ENCODE results near the gene PROM2. TPM values are rescaled to one million over a fixed set of nuclear protein-coding genes. Genes with fewer than 3 reads are reported as not detected.

Gene PROM2
- total and polyA plus RNA-seq, 4 experiments from 2014 or later, result 0.87 to 1.1 TPM; not detected in 2

DNA sequence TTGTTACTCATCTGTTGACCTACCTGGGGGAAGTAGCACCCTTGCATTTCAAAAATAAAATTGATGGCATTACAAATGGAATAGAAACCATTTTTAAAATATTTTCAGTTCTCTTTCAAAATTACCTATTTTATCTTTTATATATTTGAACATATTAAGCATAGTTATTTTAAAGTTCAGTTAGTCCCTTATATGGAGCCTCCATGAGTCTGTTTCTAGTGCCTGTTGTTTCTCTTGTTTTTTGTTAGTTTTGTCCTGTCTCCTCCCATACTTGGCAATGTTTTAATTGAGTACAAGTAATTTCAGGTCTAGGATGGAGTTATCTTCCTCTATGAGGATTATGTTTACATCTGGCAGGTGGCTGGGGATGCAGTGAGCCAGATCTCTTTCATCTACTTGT is 17.0 kb downstream of the PROM2 start:
- no peak overlapping the region for H3K27ac ChIP-seq (ENCODE audit: low read depth, low read length)
- H3K4me1 ChIP-seq (ENCODE audit: insufficient read depth, low read length), result no peaks in the 10 kb centered on the region
- peaks cover 0 to 6% of the 10 kb centered on the region in 2 donors for H3K9me3 ChIP-seq (ENCODE audit: control insufficient read depth in 1 of 2, low read length in 2 of 2)
- no peaks in the 10 kb centered on the region for H3K36me3 ChIP-seq (ENCODE audit: insufficient read depth, low read length)
- Mint-ChIP-seq H3K9me3 (peaks cover 0 to 26% (median 16%) of the 10 kb centered on the region in 8 donors), H3K27me3 (no peaks in the 10 kb centered on the region), H3K4me1 (no peaks in the 10 kb centered on the region), H3K36me3 (peaks cover 0 to 4% of the 10 kb centered on the region in 2 donors), H3K4me3 (no peak overlapping the region), H3K27ac (no peak overlapping the region)
- H3K27me3 ChIP-seq (ENCODE audit: insufficient read depth, low read length), result no peaks in the 10 kb centered on the region
- no peak overlapping the region for H3K4me3 ChIP-seq (ENCODE audit: low read length in 2 of 2)
- POLR2A ChIA-PET (ENCODE audit: partially characterized antibody), result no interaction called here
- intact Hi-C loops (cut with micrococcal nuclease), result no loop called here
- CTCF ChIA-PET (ENCODE audit: partially characterized antibody), result no interaction called here
- DNase-seq, result no peak

- peaks cover 0 to 4% of the 10 kb centered on the region in 2 donors for H3K36me3 Mint-ChIP-seq
- H3K9me3 Mint-ChIP-seq, result peaks cover 0 to 26% (median 16%) of the 10 kb centered on the region in 8 donors
Measured at GRCh38 chr2:95292623-95293260, 18.5 kb downstream of the PROM2 start.

GRCh38 chr2:95294579-95295250 is 20.5 kb downstream of the PROM2 start:
- CTCF ChIA-PET (ENCODE audit: partially characterized antibody), result no interaction called here
- POLR2A ChIA-PET (ENCODE audit: partially characterized antibody), result no interaction called here

More at GRCh38 chr2:95292623-95293260, 18.5 kb downstream of the PROM2 start:
- Histone ChIP-seq H3K4me1 (ENCODE audit: insufficient read depth, low read length) (no peaks in the 10 kb centered on the region), H3K27ac (ENCODE audit: low read depth, low read length) (no peak overlapping the region), H3K4me3 (ENCODE audit: low read length in 2 of 2) (no peak overlapping the region), H3K36me3 (ENCODE audit: insufficient read depth, low read length) (no peaks in the 10 kb centered on the region), H3K27me3 (ENCODE audit: insufficient read depth, low read length) (no peaks in the 10 kb centered on the region), H3K9me3 (ENCODE audit: control insufficient read depth in 1 of 2, low read length in 2 of 2) (peaks cover 0 to 6% of the 10 kb centered on the region in 2 donors)
- ChIA-PET POLR2A (ENCODE audit: partially characterized antibody) (no interaction called here), CTCF (ENCODE audit: partially characterized antibody) (no interaction called here)
- Mint-ChIP-seq H3K27ac (no peak overlapping the region), H3K4me1 (no peaks in the 10 kb centered on the region), H3K4me3 (no peak overlapping the region), H3K27me3 (no peaks in the 10 kb centered on the region)
- DNase-seq, result no peak
- intact Hi-C loops (cut with micrococcal nuclease), result no loop called here

DNA sequence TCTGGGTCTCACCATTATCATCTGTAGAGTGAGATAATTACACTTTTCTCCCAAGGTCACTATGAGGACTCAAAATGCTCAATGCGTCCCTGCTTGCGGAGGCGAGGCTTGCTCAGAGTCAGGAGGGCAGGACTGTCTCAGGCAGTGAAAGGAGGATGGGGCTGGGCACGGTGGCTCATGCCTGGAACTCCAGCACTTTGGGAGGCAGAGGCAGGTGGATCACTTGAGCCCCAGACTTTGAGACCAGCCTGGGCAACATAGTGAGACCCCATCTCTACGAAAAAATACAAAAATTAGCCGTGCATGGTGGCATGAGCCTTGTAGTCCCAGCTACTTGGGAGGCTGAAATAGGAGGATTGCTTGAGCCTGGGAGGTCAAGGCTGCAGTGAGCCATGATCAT is 21.1 kb downstream of the PROM2 start:
- Mint-ChIP-seq H3K36me3 (peaks cover 0 to under 1% of the 10 kb centered on the region in 2 donors), H3K27ac (no peak overlapping the region), H3K27me3 (peaks cover 0 to 2% of the 10 kb centered on the region in 2 donors), H3K4me1 (no peaks in the 10 kb centered on the region), H3K9me3 (peaks cover 0 to 21% (median 12%) of the 10 kb centered on the region in 8 donors), H3K4me3 (no peak overlapping the region)
- intact Hi-C loops (cut with micrococcal nuclease), result no loop called here
- no peak overlapping the region for H3K4me3 ChIP-seq (ENCODE audit: low read length in 2 of 2)
- POLR2A ChIA-PET (ENCODE audit: partially characterized antibody), result no interaction called here
- no peak overlapping the region for H3K27ac ChIP-seq (ENCODE audit: low read depth, low read length)
- no peaks in the 10 kb centered on the region for H3K36me3 ChIP-seq (ENCODE audit: insufficient read depth, low read length)
- H3K4me1 ChIP-seq (ENCODE audit: insufficient read depth, low read length), result no peaks in the 10 kb centered on the region
- no peak for DNase-seq
- peaks cover 0 to 6% of the 10 kb centered on the region in 2 donors for H3K9me3 ChIP-seq (ENCODE audit: control insufficient read depth in 1 of 2, low read length in 2 of 2)
- CTCF ChIA-PET (ENCODE audit: partially characterized antibody), result no interaction called here
- no peaks in the 10 kb centered on the region for H3K27me3 ChIP-seq (ENCODE audit: insufficient read depth, low read length)

More at GRCh38 chr2:95294579-95295250, 20.5 kb downstream of the PROM2 start:
- no peak overlapping the region for H3K4me3 Mint-ChIP-seq
- H3K27me3 Mint-ChIP-seq, result peaks cover 0 to 2% of the 10 kb centered on the region in 2 donors
- H3K27ac Mint-ChIP-seq, result no peak overlapping the region
- no peaks in the 10 kb centered on the region for H3K4me1 Mint-ChIP-seq
- no peak for DNase-seq
- no peak overlapping the region for H3K4me3 ChIP-seq (ENCODE audit: low read length in 2 of 2)
- no peaks in the 10 kb centered on the region for H3K4me1 ChIP-seq (ENCODE audit: insufficient read depth, low read length)
- no peaks in the 10 kb centered on the region for H3K36me3 ChIP-seq (ENCODE audit: insufficient read depth, low read length)
- peaks cover 0 to 4% of the 10 kb centered on the region in 2 donors for H3K36me3 Mint-ChIP-seq
- no peaks in the 10 kb centered on the region for H3K27me3 ChIP-seq (ENCODE audit: insufficient read depth, low read length)
- peaks cover 0 to 6% of the 10 kb centered on the region in 2 donors for H3K9me3 ChIP-seq (ENCODE audit: control insufficient read depth in 1 of 2, low read length in 2 of 2)
- H3K27ac ChIP-seq (ENCODE audit: low read depth, low read length), result no peak overlapping the region
- intact Hi-C loops (cut with micrococcal nuclease), result no loop called here
- peaks cover 0 to 26% (median 16%) of the 10 kb centered on the region in 8 donors for H3K9me3 Mint-ChIP-seq

GRCh38 chr2:95296011-95296410 is 21.8 kb downstream of the PROM2 start:
- Mint-ChIP-seq H3K4me3 (no peak overlapping the region), H3K4me1 (no peaks in the 10 kb centered on the region), H3K27me3 (peaks cover 0 to 2% of the 10 kb centered on the region in 2 donors), H3K36me3 (no peaks in the 10 kb centered on the region), H3K9me3 (peaks cover 0 to 15% (median 6%) of the 10 kb centered on the region in 8 donors), H3K27ac (no peak overlapping the region)
- Histone ChIP-seq H3K27me3 (ENCODE audit: insufficient read depth, low read length) (no peaks in the 10 kb centered on the region), H3K4me1 (ENCODE audit: insufficient read depth, low read length) (no peaks in the 10 kb centered on the region), H3K36me3 (ENCODE audit: insufficient read depth, low read length) (no peaks in the 10 kb centered on the region), H3K9me3 (ENCODE audit: control insufficient read depth in 1 of 2, low read length in 2 of 2) (peaks cover 0 to 6% of the 10 kb centered on the region in 2 donors), H3K27ac (ENCODE audit: low read depth, low read length) (no peak overlapping the region), H3K4me3 (ENCODE audit: low read length in 2 of 2) (no peak overlapping the region)
- no peak for DNase-seq
- intact Hi-C loops (cut with micrococcal nuclease), result no loop called here
- ChIA-PET POLR2A (ENCODE audit: partially characterized antibody) (no interaction called here), CTCF (ENCODE audit: partially characterized antibody) (no interaction called here)

DNA sequence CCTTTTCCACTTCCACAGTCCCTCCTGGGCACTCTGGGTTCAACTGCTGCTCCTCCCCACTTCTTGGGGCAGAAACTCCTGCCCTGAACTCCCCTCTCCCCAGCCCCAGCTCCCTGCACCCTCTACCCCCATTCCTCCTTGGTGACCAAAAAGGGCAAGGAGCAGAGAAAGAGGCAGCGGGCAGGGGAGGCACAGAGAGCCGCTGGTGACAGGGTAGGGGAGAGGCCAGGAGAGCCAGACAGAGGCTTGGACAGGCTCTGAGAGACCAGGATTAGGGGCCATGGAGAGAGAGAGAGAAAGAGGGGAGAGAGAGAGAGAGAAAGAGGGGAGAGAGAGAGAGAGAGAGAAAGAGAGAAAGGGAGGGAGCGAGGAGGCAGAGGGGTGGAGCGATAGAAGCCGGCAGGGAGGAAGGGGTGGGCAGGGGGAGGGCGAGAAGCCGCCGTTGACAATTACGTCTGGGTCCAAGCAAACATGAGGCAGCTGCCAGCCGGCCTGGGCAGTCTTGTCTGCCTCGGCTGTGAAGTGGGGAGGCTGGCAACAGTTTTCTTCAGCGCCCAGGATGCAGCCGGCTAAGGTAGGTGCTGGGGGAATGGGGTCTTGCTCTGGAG is 22.7 kb downstream of the PROM2 start, which contains the start of gene KCNIP3:
Gene KCNIP3, plus strand, starts transcription at position 468 of the 608 bp plus-strand sequence. Its CDS starts 92 bp downstream, at position 560.
- POLR2A ChIA-PET (ENCODE audit: partially characterized antibody), result no interaction called here

GRCh38 chr2:95297639-95298395 is 23.6 kb downstream of the PROM2 start:
- H3K27me3 ChIP-seq (ENCODE audit: insufficient read depth, low read length), result no peaks in the 10 kb centered on the region
- no peak for DNase-seq
- Mint-ChIP-seq H3K4me1 (no peaks in the 10 kb centered on the region), H3K36me3 (no peaks in the 10 kb centered on the region), H3K9me3 (no peaks in the 10 kb centered on the region), H3K27ac (no peak overlapping the region), H3K27me3 (peaks cover 0 to 2% of the 10 kb centered on the region in 2 donors), H3K4me3 (no peak overlapping the region)
- CTCF ChIA-PET (ENCODE audit: partially characterized antibody), result no interaction called here
- H3K27ac ChIP-seq (ENCODE audit: low read depth, low read length), result no peak overlapping the region
- POLR2A ChIA-PET (ENCODE audit: partially characterized antibody), result no interaction called here
- H3K4me3 ChIP-seq (ENCODE audit: low read length in 2 of 2), result no peak overlapping the region
- H3K9me3 ChIP-seq (ENCODE audit: control insufficient read depth in 1 of 2, low read length in 2 of 2), result no peaks in the 10 kb centered on the region
- H3K4me1 ChIP-seq (ENCODE audit: insufficient read depth, low read length), result no peaks in the 10 kb centered on the region
- H3K36me3 ChIP-seq (ENCODE audit: insufficient read depth, low read length), result no peaks in the 10 kb centered on the region
- intact Hi-C loops (cut with micrococcal nuclease), result no loop called here

More for the DNA sequence above, 22.7 kb downstream of the PROM2 start, which contains the start of gene KCNIP3:
- Histone ChIP-seq H3K9me3 (ENCODE audit: control insufficient read depth in 1 of 2, low read length in 2 of 2) (peaks cover 0 to 3% of the 10 kb centered on the region in 2 donors), H3K27me3 (ENCODE audit: insufficient read depth, low read length) (no peaks in the 10 kb centered on the region), H3K36me3 (ENCODE audit: insufficient read depth, low read length) (no peaks in the 10 kb centered on the region), H3K4me3 (ENCODE audit: low read length in 2 of 2) (no peak within 1 kb of the TSS), H3K27ac (ENCODE audit: low read depth, low read length) (no peak within 1 kb of the TSS), H3K4me1 (ENCODE audit: insufficient read depth, low read length) (no peaks in the 10 kb centered on the region)
- H3K4me1 Mint-ChIP-seq, result no peaks in the 10 kb centered on the region
- peaks cover 0 to 2% of the 10 kb centered on the region in 2 donors for H3K27me3 Mint-ChIP-seq
- intact Hi-C loops (cut with micrococcal nuclease), result no loop called here
- no peaks in the 10 kb centered on the region for H3K36me3 Mint-ChIP-seq
- no peak within 1 kb of the TSS for H3K27ac Mint-ChIP-seq
- peaks cover 0 to 5% (median 2%) of the 10 kb centered on the region in 8 donors for H3K9me3 Mint-ChIP-seq
- CTCF ChIA-PET (ENCODE audit: partially characterized antibody), result no interaction called here
- H3K4me3 Mint-ChIP-seq, result no peak within 1 kb of the TSS
- no peak for DNase-seq

All from CD4-positive, alpha-beta memory T cell (primary cell).